Endodermal cell (in vitro differentiated cells): Measurements from ENCODE around the gene NCAPG2. TPM values are rescaled to one million over a fixed set of nuclear protein-coding genes. Genes with fewer than 3 reads are reported as not detected.

ENCODE experiments used
- DNase-seq: peaks from one replicate; pipeline ENCODE4 v3.0.0-alpha.2; 2017
- H3K27ac ChIP-seq: 2 replicates; pipeline ENCODE4 v1.5.1; 2013; ENCODE audit warnings: mild to moderate bottlenecking, low read depth, low read length, moderate library complexity
- H3K27me3 ChIP-seq: 2 replicates; pipeline ENCODE4 v1.6.1; 2013; ENCODE audit warnings: mild to moderate bottlenecking, low read length, moderate library complexity; ENCODE audit not compliant: insufficient read depth, control insufficient read depth, poor library complexity, severe bottlenecking
- H3K36me3 ChIP-seq: 2 replicates; pipeline ENCODE4 v1.7.0; 2013; ENCODE audit warnings: mild to moderate bottlenecking, low read length, moderate library complexity; ENCODE audit not compliant: control insufficient read depth, insufficient read depth
- H3K4me1 ChIP-seq: one replicate; pipeline ENCODE4 v1.7.0; 2013; ENCODE audit warnings: low read length; ENCODE audit not compliant: control insufficient read depth, insufficient read depth
- H3K4me3 ChIP-seq: 2 replicates; pipeline ENCODE4 v1.5.1; 2013; ENCODE audit warnings: mild to moderate bottlenecking, low read length, moderate library complexity
- H3K9ac ChIP-seq: 2 replicates; pipeline ENCODE4 v1.6.1; 2013; ENCODE audit warnings: mild to moderate bottlenecking, low read length, moderate library complexity; ENCODE audit not compliant: poor library complexity, severe bottlenecking; ENCODE audit errors: extremely low read depth
- H3K9me3 ChIP-seq: 2 replicates; pipeline ENCODE4 v1.6.1; 2013; ENCODE audit warnings: mild to moderate bottlenecking, low read length, moderate library complexity; ENCODE audit not compliant: control insufficient read depth
- H3K27ac Mint-ChIP-seq: 2 replicates; pipeline ENCODE4 v1.8.0; 2020; ENCODE audit warnings: mixed read lengths
- H3K27me3 Mint-ChIP-seq: 2 replicates; pipeline ENCODE4 v1.8.0; 2021; ENCODE audit warnings: mild to moderate bottlenecking, mixed read lengths; ENCODE audit not compliant: insufficient read depth
- H3K36me3 Mint-ChIP-seq: 2 replicates; pipeline ENCODE4 v1.8.0; 2020; ENCODE audit warnings: low read depth, mixed read lengths
- H3K4me1 Mint-ChIP-seq: 2 replicates; pipeline ENCODE4 v1.8.0; 2020; ENCODE audit warnings: mixed read lengths
- H3K4me3 Mint-ChIP-seq: 2 replicates; pipeline ENCODE4 v1.8.0; 2020; ENCODE audit warnings: mild to moderate bottlenecking, moderate library complexity, mixed read lengths
- H3K9me3 Mint-ChIP-seq: 2 replicates; pipeline ENCODE4 v1.8.0; 2020; ENCODE audit warnings: mild to moderate bottlenecking, mixed read lengths
- CTCF ChIP-seq: fragments of 200-600 bp; sonication (generic); conservative IDR thresholded peaks from 2 replicates; pipeline ENCODE4 v1.5.0; 2021; ENCODE audit warnings: antibody characterized with exemption, mild to moderate bottlenecking
- WGBS, 2 experiments: methylation state at CpG; one replicate each; pipeline versions ENCODE4 v1.1.5 to v1.1.7; 2013; ENCODE audit warnings: missing lambda C conversion rate in 2 of 2, mixed read lengths in 1 of 2; ENCODE audit not compliant: insufficient coverage in 1 of 2, insufficient read length in 1 of 2; 5-methylcytosine and 5-hydroxymethylcytosine counted together
- total RNA-seq, 2 donors: library from RNA; stranded (reverse); fragmentation: NEBNext Ultra II Directional in 1 of 2; extraction: Animal tissue kit (Norgen Biotek cat#: 25700) in 1 of 2; gene quantifications; 2 replicates in 1 of 2; 3 replicates in 1 of 2; pipeline ENCODE4 v1.2.1, GENCODE V29; 2021

The NCAPG2 gene
- total RNA-seq, 2 donors from 2014 or later: 58.7 to 77.1 TPM

GRCh38 chr7:158725506-158725800 is 20.8 kb upstream of the NCAPG2 start:
- H3K27me3 Mint-ChIP-seq: no peaks in the 10 kb centered on the region
- peaks cover 8% of the 10 kb centered on the region for H3K36me3 Mint-ChIP-seq
- Histone ChIP-seq H3K36me3 (no peaks in the 10 kb centered on the region), H3K9me3 (no peaks in the 10 kb centered on the region), H3K4me1 (no peaks in the 10 kb centered on the region), H3K27ac (no peak overlapping the region), H3K9ac (no peak overlapping the region), H3K4me3 (no peak overlapping the region), H3K27me3 (no peaks in the 10 kb centered on the region)
- H3K4me1 Mint-ChIP-seq: no peaks in the 10 kb centered on the region
- DNase-seq: no peak
- H3K27ac Mint-ChIP-seq: no peak overlapping the region
- 92 to 95% methylated on average over 4 of the region's 4 CpGs for WGBS, 2 experiments
- no peak overlapping the region for H3K4me3 Mint-ChIP-seq
- TF ChIP-seq CTCF: no peak
- H3K9me3 Mint-ChIP-seq: no peaks in the 10 kb centered on the region

DNA sequence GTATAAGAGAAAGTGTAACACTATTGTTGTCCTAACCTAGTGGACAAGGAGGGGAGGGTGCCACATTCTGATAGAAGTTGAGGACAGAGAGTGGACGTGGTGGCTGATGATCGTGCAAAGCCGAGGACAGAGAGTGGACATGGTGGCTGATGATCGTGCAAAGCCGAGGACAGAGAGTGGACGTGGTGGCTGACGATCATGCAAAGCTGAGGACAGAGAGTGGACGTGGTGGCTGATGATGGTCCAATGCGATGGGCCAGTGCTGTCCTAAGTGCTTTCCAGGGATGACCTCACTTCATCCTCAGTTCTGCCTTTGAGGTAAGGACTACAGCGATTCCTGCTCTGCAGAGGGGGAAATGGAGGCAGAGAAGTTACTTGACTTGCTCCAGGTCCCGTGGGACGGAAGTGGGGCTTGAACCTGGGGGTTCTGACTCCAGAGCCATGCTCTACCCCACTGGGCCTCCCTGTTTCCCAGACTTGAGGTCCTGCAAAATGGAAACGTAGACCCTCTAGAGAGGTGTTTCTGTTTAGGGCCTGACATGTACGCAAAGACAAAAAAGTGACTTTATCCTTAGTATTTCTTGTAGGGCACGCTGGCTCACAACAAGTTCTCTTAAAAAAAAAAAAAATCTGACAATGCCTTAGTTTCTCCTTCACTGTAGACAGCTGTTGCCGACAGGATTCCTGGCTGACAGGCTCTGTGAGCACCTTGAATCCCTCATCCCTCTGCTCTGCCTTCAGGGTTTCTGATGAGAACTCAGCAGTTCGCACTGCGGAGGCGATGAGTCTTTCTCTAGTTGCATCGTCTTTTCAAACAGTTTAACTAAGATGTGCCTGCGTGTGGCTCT is 20.3 kb upstream of the NCAPG2 start:
- no peak overlapping the region for H3K4me3 Mint-ChIP-seq
- Histone ChIP-seq H3K9ac (no peak overlapping the region), H3K36me3 (no peaks in the 10 kb centered on the region), H3K4me1 (no peaks in the 10 kb centered on the region), H3K9me3 (no peaks in the 10 kb centered on the region), H3K27me3 (no peaks in the 10 kb centered on the region), H3K4me3 (no peak overlapping the region), H3K27ac (no peak overlapping the region)
- no peaks in the 10 kb centered on the region for H3K27me3 Mint-ChIP-seq
- 90% methylated on average over 20 to 21 of the region's 21 CpGs for WGBS, 2 experiments
- peaks cover 2% of the 10 kb centered on the region for H3K36me3 Mint-ChIP-seq
- no peak for DNase-seq
- H3K4me1 Mint-ChIP-seq: no peaks in the 10 kb centered on the region
- no peaks in the 10 kb centered on the region for H3K9me3 Mint-ChIP-seq
- no peak overlapping the region for H3K27ac Mint-ChIP-seq
- TF ChIP-seq CTCF: no peak

DNA sequence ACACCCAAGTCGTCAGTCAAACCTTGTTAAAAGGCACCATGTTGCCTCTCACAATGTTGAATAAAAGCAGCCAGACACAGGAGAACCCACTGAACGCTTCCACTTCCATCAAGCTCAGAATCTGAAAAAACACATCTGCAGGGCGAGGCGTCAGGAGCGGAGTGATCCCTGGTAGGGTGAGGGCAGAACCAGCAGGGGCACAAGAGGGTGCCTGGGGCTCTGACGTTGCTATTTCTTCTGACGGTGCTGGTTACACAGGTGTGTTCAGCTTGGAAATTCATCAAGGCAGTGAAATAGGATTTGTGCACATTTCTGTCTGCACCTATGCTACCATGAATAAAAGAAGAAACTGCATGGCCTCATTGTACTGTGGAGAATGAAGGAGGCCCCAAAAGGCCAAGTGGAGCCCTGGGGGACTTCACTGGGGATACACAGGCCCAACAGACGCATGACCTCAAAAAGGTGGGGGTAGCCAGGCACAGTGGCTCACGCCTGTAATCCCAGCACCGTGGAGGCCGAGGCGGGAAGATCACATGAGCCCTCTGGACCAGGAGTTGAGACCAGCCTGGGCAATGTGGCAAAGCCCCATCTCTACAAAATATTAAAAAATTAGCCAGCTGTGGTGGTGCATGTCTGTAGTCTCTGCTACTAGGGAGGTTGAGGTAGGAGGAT is 19.2 kb upstream of the NCAPG2 start:
- H3K9me3 Mint-ChIP-seq: no peaks in the 10 kb centered on the region
- no peak for DNase-seq
- 83 to 91% methylated on average over 5 to 12 of the region's 12 CpGs for WGBS, 2 experiments
- H3K4me1 Mint-ChIP-seq: no peaks in the 10 kb centered on the region
- no peak overlapping the region for H3K4me3 Mint-ChIP-seq
- H3K27me3 ChIP-seq: peaks cover under 1% of the 10 kb centered on the region
- H3K27ac ChIP-seq: no peak overlapping the region
- no peak for TF ChIP-seq CTCF
- H3K4me1 ChIP-seq: no peaks in the 10 kb centered on the region
- peak overlapping the region; percentile 7 for H3K27ac Mint-ChIP-seq
- H3K36me3 ChIP-seq: no peaks in the 10 kb centered on the region
- no peak overlapping the region for H3K9ac ChIP-seq
- no peak overlapping the region for H3K4me3 ChIP-seq
- no peaks in the 10 kb centered on the region for H3K9me3 ChIP-seq
- H3K27me3 Mint-ChIP-seq: peaks cover 5% of the 10 kb centered on the region
- no peaks in the 10 kb centered on the region for H3K36me3 Mint-ChIP-seq
